SK-N-SH treated with all-trans-retinoic acid at 6 μM for 48 hours (cell line): Measurements from ENCODE around the gene ARFIP1.
A peak's percentile ranks its signal among the peaks of the same experiment; 100 is the strongest.

ENCODE experiments used
- ATAC-seq: fragments of 200-7000 bp; cut with Tn5 transposase; 3 replicates; pipeline ENCODE4 v1.9.1; 2020; ENCODE audit warnings: mild to moderate bottlenecking, moderate library complexity
- ARNTL ChIP-seq: fragments of 450-650 bp; formaldehyde crosslinking; IDR thresholded peaks from 2 replicates; pipeline ENCODE4 v1.5.0; 2020; ENCODE audit warnings: low read depth, mild to moderate bottlenecking, moderate library complexity, borderline replicate concordance
- BACH2 ChIP-seq: fragments of 250-450 bp; sonication (Bioruptor Pico); IDR thresholded peaks from 2 replicates; pipeline ENCODE4 v1.9.0; 2021; ENCODE audit warnings: mild to moderate bottlenecking, borderline replicate concordance
- CREB5 ChIP-seq: fragments of 250-450 bp; sonication (Bioruptor Pico); IDR thresholded peaks from 2 replicates; pipeline ENCODE4 v1.5.1; 2020; ENCODE audit warnings: low read depth, mild to moderate bottlenecking, moderate library complexity
- CSRNP3 ChIP-seq: fragments of 250-450 bp; sonication (Bioruptor Pico); IDR thresholded peaks from 2 replicates; pipeline ENCODE4 v1.5.1; 2021; ENCODE audit warnings: mild to moderate bottlenecking, moderate library complexity
- ESRRG ChIP-seq: fragments of 250-450 bp; sonication (Bioruptor Pico); IDR thresholded peaks from 2 replicates; pipeline ENCODE4 v1.6.1; 2021; ENCODE audit warnings: mild to moderate bottlenecking
- GLIS3 ChIP-seq: fragments of 250-450 bp; sonication (Bioruptor Pico); IDR thresholded peaks from 2 replicates; pipeline ENCODE4 v1.5.0; 2020; ENCODE audit warnings: mild to moderate bottlenecking, moderate library complexity
- ISL1 ChIP-seq: fragments of 250-450 bp; sonication (Bioruptor Pico); IDR thresholded peaks from 2 replicates; pipeline ENCODE4 v2.1.2; 2022; ENCODE audit warnings: mild to moderate bottlenecking, moderate library complexity
- POU6F1 ChIP-seq: fragments of 250-450 bp; sonication (Bioruptor Pico); IDR thresholded peaks from 2 replicates; pipeline ENCODE4 v1.8.0; 2021; ENCODE audit warnings: low read depth, mild to moderate bottlenecking, moderate library complexity, borderline replicate concordance
- PPARA ChIP-seq: fragments of 250-450 bp; sonication (Bioruptor Pico); IDR thresholded peaks from 2 replicates; pipeline ENCODE4 v1.5.0; 2020; ENCODE audit warnings: mild to moderate bottlenecking, borderline replicate concordance
- RARB ChIP-seq: fragments of 250-450 bp; sonication (Bioruptor Pico); IDR thresholded peaks from 2 replicates; pipeline ENCODE4 v1.8.0; 2021; ENCODE audit warnings: mild to moderate bottlenecking, moderate library complexity
- TCF4 ChIP-seq: fragments of 250-450 bp; sonication (Bioruptor Pico); IDR thresholded peaks from 2 replicates; pipeline ENCODE4 v1.8.0; 2021; ENCODE audit warnings: mild to moderate bottlenecking, moderate library complexity, borderline replicate concordance
- TOX ChIP-seq: fragments of 250-450 bp; sonication (Bioruptor Pico); IDR thresholded peaks from 2 replicates; pipeline ENCODE4 v1.8.0; 2021; ENCODE audit warnings: mild to moderate bottlenecking, moderate library complexity, borderline replicate concordance
- ZFP3 ChIP-seq: fragments of 250-450 bp; sonication (Bioruptor Pico); IDR thresholded peaks from 2 replicates; pipeline ENCODE4 v1.5.0; 2020; ENCODE audit warnings: mild to moderate bottlenecking, moderate library complexity
- ZFP30 ChIP-seq: fragments of 450-650 bp; formaldehyde crosslinking; IDR thresholded peaks from 2 replicates; pipeline ENCODE4 v1.5.0; 2022; ENCODE audit warnings: mild to moderate bottlenecking, moderate library complexity
- ZNF565 ChIP-seq: fragments of 450-650 bp; formaldehyde crosslinking; conservative IDR thresholded peaks from 2 replicates; pipeline ENCODE4 v1.5.0; 2020; ENCODE audit warnings: low read depth, mild to moderate bottlenecking, moderate library complexity
- ZNF70 ChIP-seq: fragments of 450-650 bp; formaldehyde crosslinking; IDR thresholded peaks from 2 replicates; pipeline ENCODE4 v1.5.0; 2020; ENCODE audit warnings: mild to moderate bottlenecking, moderate library complexity
- ZNF8 ChIP-seq: fragments of 450-650 bp; formaldehyde crosslinking; IDR thresholded peaks from 2 replicates; pipeline ENCODE4 v1.5.0; 2020; ENCODE audit warnings: mild to moderate bottlenecking, moderate library complexity

ARFIP1 gene

GRCh38 chr4:152950402-152951274 is 170.9 kb downstream of the ARFIP1 start (continued):
- TF ChIP-seq POU6F1 (no peak), PPARA (CRISPR knock-in tag) (no peak)

DNA sequence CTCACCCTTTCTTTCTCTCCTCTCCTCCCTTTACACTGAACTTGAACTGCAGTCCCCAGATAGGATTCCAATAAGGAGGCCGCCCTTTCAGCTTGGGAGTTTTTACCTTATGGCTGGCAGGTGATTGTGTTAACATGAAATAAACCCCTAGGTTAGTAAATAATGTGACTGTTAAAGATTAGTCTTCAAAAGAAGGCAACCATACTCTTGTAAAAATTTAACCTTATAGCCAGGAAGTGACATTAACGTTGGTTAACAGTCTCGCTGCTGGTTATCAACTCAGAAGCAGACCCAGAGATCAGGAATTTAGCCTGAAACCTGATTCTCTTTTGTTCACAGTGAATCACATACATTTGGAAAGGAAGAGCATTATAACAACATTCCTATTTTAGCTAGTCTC is 171.6 kb downstream of the ARFIP1 start:
- 0 out of 3 replicates have a peak, but pooled peaks have one; percentile 35 for ATAC-seq
- TF ChIP-seq TOX (CRISPR knock-in tag), result no peak

- no peak for TF ChIP-seq ARNTL (CRISPR knock-in tag)
- TF ChIP-seq BACH2 (CRISPR knock-in tag), result no peak
- TF ChIP-seq ISL1 (CRISPR knock-in tag), result no peak
- no peak for TF ChIP-seq ZNF8 (CRISPR knock-in tag)
- no peak for ATAC-seq
Measured at GRCh38 chr4:152953514-152953913, 173.8 kb downstream of the ARFIP1 start.

DNA sequence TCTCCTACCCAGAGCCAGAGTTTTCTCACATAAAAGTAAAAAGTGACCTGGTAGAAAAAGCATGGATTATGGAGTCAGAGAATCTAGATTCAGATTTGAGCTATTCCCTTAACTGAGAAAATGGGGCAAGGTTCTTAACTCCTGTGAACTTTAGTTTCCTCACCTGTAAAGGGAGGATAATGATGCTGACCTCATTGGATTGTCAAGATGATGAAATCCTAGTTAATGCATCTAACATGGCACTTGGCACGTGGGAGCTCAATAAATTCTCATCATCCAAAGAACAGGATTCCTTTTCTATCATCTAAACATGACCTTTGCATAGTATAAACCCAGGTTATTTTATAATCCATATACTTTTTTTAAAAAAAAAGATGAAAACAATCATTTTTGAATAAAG is 175.0 kb downstream of the ARFIP1 start:
- TF ChIP-seq CREB5 (CRISPR knock-in tag), result no peak
- TF ChIP-seq ARNTL (CRISPR knock-in tag), result no peak
- TF ChIP-seq ZNF70 (CRISPR knock-in tag), result no peak
- TF ChIP-seq POU6F1, result no peak
- TF ChIP-seq ZNF8 (CRISPR knock-in tag), result no peak
- TF ChIP-seq ZFP3 (CRISPR knock-in tag), result no peak
- no peak for TF ChIP-seq TOX (CRISPR knock-in tag)
- TF ChIP-seq PPARA (CRISPR knock-in tag), result no peak
- no peak for TF ChIP-seq BACH2 (CRISPR knock-in tag)
- TF ChIP-seq RARB (CRISPR knock-in tag), result no peak
- TF ChIP-seq TCF4, result no peak
- TF ChIP-seq, all 23 proteins: peak for 0
- ATAC-seq, result no peak

GRCh38 chr4:152956147-152956546 is 176.4 kb downstream of the ARFIP1 start:
- ATAC-seq, result no peak
- TF ChIP-seq CSRNP3 (no peak), ZFP30 (CRISPR knock-in tag) (no peak), RARB (CRISPR knock-in tag) (no peak), PPARA (CRISPR knock-in tag) (no peak), POU6F1 (no peak), GLIS3 (no peak), ZNF565 (CRISPR knock-in tag) (no peak), ESRRG (CRISPR knock-in tag) (no peak)
